ENCODE results near the gene PFDN4. TPM values are rescaled to one million over a fixed set of nuclear protein-coding genes. Genes with fewer than 3 reads are reported as not detected.
"Not testable (repeated sequence)": the region's sequence is repeated elsewhere in the genome, so short reads cannot be mapped to it uniquely, and the experiment has no call there.

PFDN4 gene
- polyA plus RNA-seq, 3 donors from 2014 or later, result 33.2 to 93.9 (median 43.6) TPM

DNA sequence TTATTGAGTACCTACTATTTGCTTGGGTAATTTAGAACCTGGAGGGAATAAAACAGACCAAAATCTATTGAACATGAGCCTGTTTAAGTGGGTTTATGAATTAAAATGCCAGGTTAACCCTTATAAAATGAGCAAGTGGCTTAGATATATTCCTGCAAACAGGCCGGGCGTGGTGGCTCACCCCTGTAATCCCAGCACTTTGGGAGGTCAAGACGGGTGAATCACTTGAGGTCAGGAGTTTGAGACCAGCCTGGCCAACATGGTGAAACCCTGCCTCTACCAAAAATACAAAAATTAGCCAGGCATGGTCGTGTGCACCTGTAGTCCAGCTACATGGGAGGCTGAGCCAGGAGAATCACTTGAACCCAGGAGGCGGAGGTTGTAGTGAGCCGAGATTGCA is 57.9 kb downstream of the PFDN4 start:
- peaks cover 0 to 20% (median 4%) of the 10 kb centered on the region in 3 donors for H3K27me3 Mint-ChIP-seq (ENCODE audit: low read depth in 3 of 3)
- DNase-seq, H3K4me1 Mint-ChIP-seq, H3K4me3 Mint-ChIP-seq, H3K27ac Mint-ChIP-seq, H3K9me3 Mint-ChIP-seq, H3K36me3 Mint-ChIP-seq: not testable (repeated sequence)

DNA sequence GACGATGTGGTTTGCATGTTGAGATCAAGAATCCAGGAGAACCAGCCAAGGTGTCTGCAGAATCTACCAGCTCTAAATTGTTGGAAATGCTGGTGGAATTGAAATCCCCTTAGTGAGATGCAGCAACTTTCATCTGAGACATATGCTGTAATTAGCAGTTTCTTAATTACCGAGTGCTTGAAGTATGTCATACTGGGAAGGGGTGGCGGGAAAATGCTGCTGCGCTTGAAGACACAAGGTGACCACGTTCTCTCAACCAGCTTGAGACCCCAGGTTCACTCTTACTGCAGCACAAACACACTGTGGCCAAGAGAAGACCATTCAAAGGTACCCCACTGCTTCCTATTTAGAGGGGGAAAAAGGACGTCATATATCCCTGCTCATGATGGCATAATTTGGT is 59.0 kb downstream of the PFDN4 start:
- DNase-seq, result no peak
- Mint-ChIP-seq H3K4me1 (no peaks in the 10 kb centered on the region), H3K27me3 (ENCODE audit: low read depth in 3 of 3) (peaks cover 2 to 25% (median 4%) of the 10 kb centered on the region in 3 donors), H3K27ac (no peak overlapping the region), H3K36me3 (no peaks in the 10 kb centered on the region), H3K4me3 (no peak overlapping the region), H3K9me3 (no peaks in the 10 kb centered on the region)

DNA sequence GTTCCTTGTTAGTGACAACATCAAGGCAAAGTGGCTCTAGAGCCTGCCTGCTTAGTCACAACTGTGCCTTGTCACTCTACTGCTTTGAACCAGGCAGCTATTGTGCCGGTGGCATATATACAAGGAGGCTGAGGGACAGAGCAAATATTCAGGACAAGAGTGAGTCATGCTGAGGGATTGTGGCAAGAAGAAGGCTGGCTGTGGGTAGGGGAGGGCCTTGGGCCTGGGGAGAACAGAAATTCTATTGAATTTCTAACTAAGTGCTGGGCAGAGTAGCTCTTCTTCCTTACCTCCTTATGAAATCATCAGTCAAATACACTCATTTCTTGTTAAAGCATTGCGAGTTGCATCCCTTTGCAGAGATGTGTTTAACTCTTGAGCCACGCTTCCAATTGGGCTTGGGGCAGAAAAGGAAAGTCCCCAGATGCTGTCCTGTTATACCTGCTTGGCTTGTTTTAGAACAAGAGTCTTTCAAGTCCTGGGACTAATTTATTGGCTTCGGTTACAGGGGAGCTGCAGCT is 59.7 kb downstream of the PFDN4 start:
- no peak for DNase-seq
- no peaks in the 10 kb centered on the region for H3K9me3 Mint-ChIP-seq
- no peak overlapping the region for H3K4me3 Mint-ChIP-seq
- no peak overlapping the region for H3K27ac Mint-ChIP-seq
- H3K4me1 Mint-ChIP-seq, result no peaks in the 10 kb centered on the region
- H3K27me3 Mint-ChIP-seq (ENCODE audit: low read depth in 3 of 3), result peaks cover 3 to 23% (median 4%) of the 10 kb centered on the region in 3 donors
- no peaks in the 10 kb centered on the region for H3K36me3 Mint-ChIP-seq

DNA sequence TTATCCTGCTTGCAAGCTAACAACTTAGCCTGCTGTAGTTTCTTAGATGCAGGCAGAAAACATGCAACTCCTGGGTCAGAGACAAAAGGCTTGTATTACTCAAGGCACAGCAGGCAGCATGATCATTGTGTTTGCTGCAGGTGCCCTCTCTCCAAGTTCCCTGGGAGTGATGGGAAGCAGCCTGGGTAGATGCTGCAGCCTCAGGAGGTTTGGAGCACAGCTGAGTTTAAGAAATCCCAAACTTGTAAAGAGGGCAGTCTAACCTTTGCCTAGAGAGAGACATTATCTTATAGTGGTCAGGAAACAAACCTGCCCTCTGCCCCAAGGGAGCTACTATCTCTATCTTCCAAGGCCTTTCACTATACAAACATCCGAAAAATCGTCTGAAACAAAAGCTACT is 61.1 kb downstream of the PFDN4 start:
- Mint-ChIP-seq H3K27ac (no peak overlapping the region), H3K9me3 (no peaks in the 10 kb centered on the region), H3K27me3 (ENCODE audit: low read depth in 3 of 3) (peaks cover 3 to 16% (median 4%) of the 10 kb centered on the region in 3 donors), H3K4me1 (no peaks in the 10 kb centered on the region), H3K4me3 (no peak overlapping the region), H3K36me3 (no peaks in the 10 kb centered on the region)
- DNase-seq, result no peak

Other genes starting within 250 kb of the PFDN4 start
- gene BCAS1, start 137.5 kb upstream of the PFDN4 start, polyA plus RNA-seq, result under 1 TPM in 2 of 3 donors, not detected in 1; 0.56 to 0.57 TPM
- not detected for gene CYP24A1, start 34.1 kb upstream of the PFDN4 start, polyA plus RNA-seq